ENCODE data around the gene SH3GL1.

GRCh38 chr19:4425537-4425936, 25.2 kb upstream of the SH3GL1 start:
- TF ChIP-seq EZH2 (IDR thresholded peaks at IDR 0.05; ENCODE audit: borderline replicate concordance, low read depth, low read length, severe bottlenecking): no peak
- TF ChIP-seq CTCF (IDR thresholded peaks at IDR 0.05; ENCODE audit: borderline replicate concordance, extremely low read depth, low read length, poor library complexity, severe bottlenecking): no peak

Measured in DND-41 (cell line).